NCI-H1092 treated with DMSO at 0.1 percent for 48 hours (cell line): ENCODE data around the gene KIF6.
"Not testable (repeated sequence)": the region's sequence is repeated elsewhere in the genome, so short reads cannot be mapped to it uniquely, and the experiment has no call there.

ENCODE experiments used
- DNase-seq: peaks from one replicate; lab custom pipeline; 2025; lab: John Stamatoyannopoulos, UW

Gene KIF6

DNA sequence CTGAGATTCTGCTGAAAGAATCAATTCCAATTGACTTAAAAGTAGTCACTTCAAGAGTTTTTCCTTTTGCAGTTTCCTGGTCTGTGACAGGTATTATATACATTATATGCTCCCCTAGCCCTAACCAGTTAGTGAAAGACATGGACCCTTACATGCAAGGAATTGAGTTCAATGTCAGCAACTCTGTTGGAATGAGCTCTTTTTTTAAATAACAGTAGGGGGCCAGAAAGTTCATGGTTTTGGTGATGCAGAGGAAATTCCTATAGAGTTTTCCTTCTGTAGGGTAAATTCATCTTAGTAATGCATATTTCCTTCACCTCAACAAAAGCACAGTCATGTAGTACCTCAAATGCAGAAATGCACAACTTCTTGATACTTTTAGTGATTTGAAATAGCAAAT is 172.2 kb downstream of the KIF6 start:
- no peak for DNase-seq

DNA sequence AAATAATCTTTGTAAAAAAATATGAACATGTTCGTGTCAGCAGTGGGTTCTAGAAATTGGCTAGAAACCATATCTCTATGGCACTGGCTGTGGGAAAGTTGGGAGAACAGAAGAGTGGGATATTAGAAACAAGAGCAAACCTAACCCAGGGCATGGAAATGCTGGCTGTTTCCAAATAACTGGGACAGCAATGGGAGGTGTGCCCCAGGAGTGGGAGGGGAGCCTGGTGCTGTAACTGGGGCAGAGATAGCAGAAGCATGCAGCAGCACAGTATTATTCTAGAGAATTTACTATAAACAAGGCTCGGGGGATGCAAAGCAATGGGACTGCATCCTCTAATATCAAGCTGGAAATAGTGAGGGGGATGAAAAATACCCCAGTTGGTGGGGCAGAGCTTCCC is 175.0 kb downstream of the KIF6 start:
- no peak for DNase-seq

GRCh38 chr6:39546731-39547130 is 178.5 kb downstream of the KIF6 start:
- DNase-seq: no peak

DNA sequence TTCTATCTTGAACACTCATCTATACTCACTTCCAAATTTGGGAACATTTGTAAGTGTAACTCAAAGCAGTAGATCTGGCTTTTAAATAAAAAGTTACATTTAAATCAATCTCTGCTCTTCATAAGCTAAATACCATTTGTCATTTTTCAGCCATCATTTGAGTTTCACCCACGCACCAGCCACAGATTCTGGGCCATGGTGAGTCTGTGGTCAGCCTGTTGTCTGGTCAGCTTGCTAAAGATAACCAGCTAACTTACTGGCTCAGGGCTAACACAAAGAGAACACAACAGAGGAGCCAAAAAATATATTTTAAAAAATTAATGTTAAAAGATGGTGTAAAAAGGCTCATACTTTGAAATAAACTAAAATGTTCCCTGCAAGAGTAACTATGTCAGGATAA is 181.3 kb downstream of the KIF6 start:
- DNase-seq: no peak

DNA sequence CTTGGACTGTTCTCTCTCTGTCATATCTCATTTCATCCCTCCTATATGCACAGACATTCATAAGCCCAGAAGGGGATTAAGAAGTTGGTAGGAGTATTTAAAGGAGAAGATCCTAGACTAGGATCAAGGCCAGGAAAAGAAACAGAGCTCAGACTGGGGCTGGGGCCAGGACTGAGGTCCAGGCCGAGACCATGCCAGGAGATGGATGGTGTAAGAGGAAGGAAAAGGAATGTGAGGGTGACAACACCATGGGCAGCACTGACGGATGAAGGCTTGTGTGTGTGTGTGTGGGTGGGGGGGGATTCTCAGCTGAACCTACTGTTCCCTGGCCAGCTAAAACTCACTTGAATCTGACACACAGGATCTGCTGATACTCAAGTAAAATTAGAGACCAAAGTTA is 182.1 kb downstream of the KIF6 start:
- DNase-seq: no peak

- DNase-seq: no peak
These were observed 184.8 kb downstream of the KIF6 start for GRCh38 chr6:39540454-39540853.

- no peak for DNase-seq
These were observed 194.9 kb downstream of the KIF6 start for GRCh38 chr6:39530201-39530759.

DNA sequence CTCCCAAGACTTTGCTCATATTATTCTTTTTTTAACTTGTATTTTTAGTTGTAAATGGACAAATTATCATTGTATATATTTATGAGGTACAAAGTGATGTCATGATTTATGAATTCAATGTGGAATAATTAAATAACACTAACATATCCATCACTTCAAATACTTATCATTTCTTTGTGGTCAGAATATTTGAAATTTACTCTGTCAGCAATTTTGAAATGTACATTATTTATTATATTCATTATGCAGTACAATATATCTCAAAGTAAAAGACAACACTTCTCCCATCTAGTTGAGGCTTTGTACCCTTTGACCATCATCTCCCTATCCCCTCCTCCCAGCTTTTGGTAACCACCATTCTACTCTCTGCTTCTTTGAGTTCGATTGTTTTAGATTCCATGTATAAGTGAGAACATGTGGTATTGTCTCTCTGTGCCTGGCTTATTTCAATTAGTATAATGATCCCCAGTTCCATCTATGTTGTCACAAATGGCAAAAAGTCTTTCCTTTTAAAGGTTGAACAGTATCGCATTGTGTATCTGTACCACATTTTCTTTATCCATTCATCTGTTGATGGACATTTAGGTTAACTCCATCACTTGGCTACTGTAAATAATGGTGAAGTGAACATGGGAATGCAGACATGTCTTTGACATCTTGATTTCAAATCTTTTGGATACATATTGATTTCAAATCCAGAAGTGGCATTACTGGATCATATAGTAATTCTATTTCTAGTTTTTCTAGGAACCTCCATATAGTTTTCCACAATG is 197.2 kb downstream of the KIF6 start:
- DNase-seq: no peak

DNA sequence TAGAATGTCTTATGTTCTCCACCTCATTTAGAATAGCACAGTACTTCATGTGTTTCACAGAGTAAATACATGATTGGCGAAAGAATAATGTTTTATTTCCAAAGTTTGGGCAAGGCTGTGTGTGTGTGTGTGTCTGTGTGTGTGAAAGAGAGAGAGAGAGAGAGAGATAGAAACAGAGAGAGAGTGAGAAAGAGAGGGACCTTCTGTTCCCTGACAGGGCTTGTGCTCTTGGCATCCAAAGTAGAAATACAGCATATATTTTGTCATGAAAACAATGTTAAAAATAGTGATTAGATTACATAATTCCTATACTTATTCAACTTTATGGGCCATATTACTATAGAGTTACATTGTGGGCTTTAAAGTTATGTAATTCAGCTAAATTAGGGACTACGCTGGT is 201.2 kb downstream of the KIF6 start:
- DNase-seq: no peak

GRCh38 chr6:39521958-39522357 is 203.2 kb downstream of the KIF6 start:
- no peak for DNase-seq

- DNase-seq: no peak
These were observed 204.3 kb downstream of the KIF6 start for GRCh38 chr6:39520916-39521315.

- DNase-seq: no peak
These were observed 204.8 kb downstream of the KIF6 start for GRCh38 chr6:39520411-39520810.

- DNase-seq: no peak
These were observed 207.0 kb downstream of the KIF6 start for GRCh38 chr6:39518221-39518620.

GRCh38 chr6:39517756-39518155 is 207.5 kb downstream of the KIF6 start:
- no peak for DNase-seq

GRCh38 chr6:39516471-39516870 is 208.7 kb downstream of the KIF6 start:
- no peak for DNase-seq

DNA sequence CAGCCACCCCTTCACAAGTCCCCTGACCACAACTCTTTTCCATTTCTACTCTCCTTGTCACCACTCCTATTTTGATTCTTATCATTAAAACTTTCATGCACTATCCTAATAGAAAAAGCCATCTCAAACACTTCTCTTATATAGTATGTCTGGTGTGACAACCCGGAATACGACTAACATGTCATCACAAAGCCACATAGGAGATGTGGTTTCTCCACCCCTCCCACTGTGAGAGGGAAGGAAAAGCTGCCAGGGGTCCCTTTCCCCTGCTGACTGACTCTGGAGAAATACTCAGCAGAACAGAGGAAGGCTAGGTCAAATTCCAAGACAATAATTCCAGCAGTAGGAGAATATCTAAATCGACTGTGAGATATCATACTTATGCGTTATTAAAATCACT is 209.7 kb downstream of the KIF6 start:
- DNase-seq: no peak

DNA sequence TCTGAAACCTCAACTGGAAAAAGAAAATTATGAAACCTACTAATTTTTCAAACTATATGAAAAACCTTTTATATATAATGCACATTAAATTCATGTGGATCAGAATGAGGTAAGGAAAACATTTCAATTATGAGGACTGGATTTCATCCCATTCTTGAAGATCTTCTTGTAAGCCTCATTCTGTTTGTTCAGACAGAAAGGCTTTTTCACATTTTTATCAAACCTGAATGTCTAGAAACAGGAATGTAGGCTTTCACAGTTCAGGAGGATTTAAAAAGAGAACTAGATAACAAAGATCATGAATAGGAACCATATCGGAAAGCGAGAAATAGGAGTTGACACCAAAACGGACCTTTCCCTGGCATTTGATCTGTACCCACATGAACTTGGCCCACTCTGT is 210.2 kb downstream of the KIF6 start:
- no peak for DNase-seq

DNA sequence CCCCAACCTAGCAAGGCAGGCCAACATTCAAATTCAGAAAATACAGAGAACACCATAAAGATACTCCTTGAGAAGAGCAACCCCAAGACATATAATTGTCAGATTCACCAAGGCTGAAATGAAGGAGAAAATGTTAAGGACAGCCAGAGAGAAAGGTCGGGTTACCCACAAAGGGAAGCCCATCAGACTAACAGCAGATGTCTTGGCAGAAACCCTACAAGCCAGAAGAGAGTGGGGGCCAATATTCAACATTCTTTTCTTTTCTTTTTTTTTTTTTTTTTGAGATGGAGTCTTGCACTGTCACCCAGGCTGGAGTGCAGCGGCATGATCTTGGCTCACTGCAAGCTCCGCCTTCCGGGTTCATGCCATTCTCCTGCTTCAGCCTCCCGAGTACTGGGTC is 215.4 kb downstream of the KIF6 start:
- DNase-seq: not testable (repeated sequence)

GRCh38 chr6:39508515-39508914 is 216.7 kb downstream of the KIF6 start:
- DNase-seq: no peak

DNA sequence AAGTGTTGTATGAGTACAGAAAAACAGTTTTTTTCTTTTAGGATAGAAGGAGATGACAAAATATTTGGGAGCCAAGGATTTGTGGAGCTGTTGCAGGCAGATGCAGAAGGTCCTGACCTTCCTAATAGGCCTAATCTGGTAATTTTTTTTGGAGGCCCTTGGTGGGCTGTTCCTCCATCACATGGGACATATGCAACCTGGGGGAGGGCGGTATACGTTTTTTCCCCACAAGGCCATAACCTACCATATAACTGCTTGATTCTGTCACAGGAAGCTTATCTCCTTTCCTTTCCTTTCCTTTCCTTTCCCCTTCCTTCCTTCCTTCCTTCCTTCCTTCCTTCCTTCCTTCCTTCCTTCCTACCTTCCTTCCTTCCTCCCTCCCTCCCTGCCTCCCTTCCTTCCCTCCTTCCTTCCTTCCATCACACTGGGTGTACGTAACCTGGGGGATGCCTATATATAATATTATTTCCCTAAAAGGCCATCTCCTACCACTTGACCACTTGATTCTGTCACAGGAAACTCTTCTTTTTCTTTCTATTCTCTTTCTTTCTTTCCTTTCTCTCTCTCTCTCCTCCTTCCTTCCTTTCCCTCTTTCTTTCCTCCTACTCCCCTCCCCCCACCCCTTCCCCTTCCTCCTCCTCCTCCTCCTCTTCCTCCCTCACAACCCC is 217.7 kb downstream of the KIF6 start:
- no peak for DNase-seq

DNA sequence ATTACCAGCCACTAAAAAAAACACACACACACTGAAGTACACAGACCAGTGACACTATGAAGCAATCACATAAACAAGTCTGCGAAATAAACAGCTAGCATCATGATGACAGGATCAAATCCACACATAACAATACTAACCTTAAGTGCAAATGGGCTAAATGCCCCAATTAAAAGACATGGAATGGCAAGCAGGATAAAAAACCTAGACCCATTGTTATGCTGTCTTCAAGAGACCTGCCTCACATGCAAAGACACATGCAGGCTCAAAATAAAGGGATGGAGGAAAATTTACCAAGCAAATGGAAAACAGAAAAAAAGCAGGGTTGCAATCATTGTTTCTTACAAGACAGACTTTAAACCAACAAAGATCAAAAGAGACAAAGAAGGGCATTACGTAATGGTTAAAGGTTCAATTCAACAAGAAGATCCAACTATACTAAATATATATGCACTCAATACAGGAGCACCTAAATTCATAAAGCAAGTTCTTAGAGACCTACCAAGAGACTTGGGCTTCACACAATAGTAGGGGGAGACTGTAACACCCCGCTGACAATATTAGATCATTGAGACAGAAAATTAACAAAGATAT is 222.7 kb downstream of the KIF6 start:
- DNase-seq: not testable (repeated sequence)

DNA sequence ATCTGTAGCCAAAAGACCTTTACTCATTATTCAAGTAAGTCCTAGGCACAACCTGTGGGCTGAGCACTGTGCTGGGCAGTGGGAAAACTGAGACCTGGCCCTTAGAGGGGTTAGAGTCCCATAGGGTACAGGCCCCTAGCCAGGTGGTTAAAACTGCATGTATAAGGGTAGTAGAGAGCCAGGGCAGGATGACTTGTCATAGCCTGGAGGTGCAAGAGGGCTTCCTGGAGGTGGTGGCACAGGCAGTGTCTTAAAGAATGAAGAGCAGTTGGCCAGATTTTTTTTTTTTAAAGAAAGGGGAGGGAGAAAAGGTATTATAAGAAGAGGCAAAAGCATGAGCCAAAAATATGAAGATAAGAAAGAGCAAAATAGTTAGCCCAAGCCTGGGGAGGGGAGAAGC is 226.2 kb downstream of the KIF6 start:
- no peak for DNase-seq

- DNase-seq: no peak
These were observed 227.1 kb downstream of the KIF6 start for GRCh38 chr6:39498096-39498495.
